ENCODE results near the gene UGT2A1. TPM values are rescaled to one million over a fixed set of nuclear protein-coding genes. Genes with fewer than 3 reads are reported as not detected.

The UGT2A1 gene
- total RNA-seq, 6 experiments from 2014 or later = 0.24 to 23.9 (median 1.3) TPM

DNA sequence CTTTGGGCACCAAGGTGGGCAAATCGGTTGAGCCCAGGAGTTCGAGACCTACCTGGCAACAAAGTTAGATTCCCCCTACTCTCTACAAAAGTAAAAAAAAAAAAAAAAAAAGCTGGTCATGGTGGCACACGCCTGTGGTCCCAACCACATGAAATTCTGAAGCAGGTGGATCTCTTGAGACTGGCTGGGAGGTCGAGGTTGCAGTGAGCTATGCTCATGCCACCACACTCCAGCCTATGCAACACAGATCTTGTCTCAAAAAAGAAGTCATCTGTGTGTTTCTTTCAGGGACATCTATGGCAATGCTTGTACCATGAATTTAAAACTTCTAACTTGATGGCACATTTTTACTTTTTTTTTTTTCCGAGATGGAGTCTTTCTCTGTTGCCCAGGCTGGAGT lies 68.9 kb downstream of the UGT2A1 start:
- no peaks in the 10 kb centered on the region for H3K27me3 ChIP-seq
- peak in 2 of 4 donors; percentile 24 to 25 for ATAC-seq
- TF ChIP-seq, protein P1, sequence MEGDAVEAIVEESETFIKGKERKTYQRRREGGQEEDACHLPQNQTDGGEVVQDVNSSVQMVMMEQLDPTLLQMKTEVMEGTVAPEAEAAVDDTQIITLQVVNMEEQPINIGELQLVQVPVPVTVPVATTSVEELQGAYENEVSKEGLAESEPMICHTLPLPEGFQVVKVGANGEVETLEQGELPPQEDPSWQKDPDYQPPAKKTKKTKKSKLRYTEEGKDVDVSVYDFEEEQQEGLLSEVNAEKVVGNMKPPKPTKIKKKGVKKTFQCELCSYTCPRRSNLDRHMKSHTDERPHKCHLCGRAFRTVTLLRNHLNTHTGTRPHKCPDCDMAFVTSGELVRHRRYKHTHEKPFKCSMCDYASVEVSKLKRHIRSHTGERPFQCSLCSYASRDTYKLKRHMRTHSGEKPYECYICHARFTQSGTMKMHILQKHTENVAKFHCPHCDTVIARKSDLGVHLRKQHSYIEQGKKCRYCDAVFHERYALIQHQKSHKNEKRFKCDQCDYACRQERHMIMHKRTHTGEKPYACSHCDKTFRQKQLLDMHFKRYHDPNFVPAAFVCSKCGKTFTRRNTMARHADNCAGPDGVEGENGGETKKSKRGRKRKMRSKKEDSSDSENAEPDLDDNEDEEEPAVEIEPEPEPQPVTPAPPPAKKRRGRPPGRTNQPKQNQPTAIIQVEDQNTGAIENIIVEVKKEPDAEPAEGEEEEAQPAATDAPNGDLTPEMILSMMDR (IDR thresholded peaks at IDR 0.05) = no peak
- TF ChIP-seq POLR2A (IDR thresholded peaks at IDR 0.05) = no peak
- 69% methylated on average over 5 of the region's 5 CpGs for WGBS (ENCODE audit: insufficient coverage, low coverage, low lambda C conversion rate, missing lambda C conversion rate)
- DNase-seq = no peak
- no peaks in the 10 kb centered on the region for H3K36me3 ChIP-seq
- no peaks in the 10 kb centered on the region for H3K9me3 ChIP-seq
- no peak overlapping the region for H3K4me3 ChIP-seq
- intact Hi-C loops (cut with DNase I) = no loop called here
- peak overlapping the region in 2 of 3 donors; percentile 67 to 82 for H3K27ac ChIP-seq
- peaks cover 0 to 20% (median 0%) of the 10 kb centered on the region in 4 donors for H3K4me1 ChIP-seq

DNA sequence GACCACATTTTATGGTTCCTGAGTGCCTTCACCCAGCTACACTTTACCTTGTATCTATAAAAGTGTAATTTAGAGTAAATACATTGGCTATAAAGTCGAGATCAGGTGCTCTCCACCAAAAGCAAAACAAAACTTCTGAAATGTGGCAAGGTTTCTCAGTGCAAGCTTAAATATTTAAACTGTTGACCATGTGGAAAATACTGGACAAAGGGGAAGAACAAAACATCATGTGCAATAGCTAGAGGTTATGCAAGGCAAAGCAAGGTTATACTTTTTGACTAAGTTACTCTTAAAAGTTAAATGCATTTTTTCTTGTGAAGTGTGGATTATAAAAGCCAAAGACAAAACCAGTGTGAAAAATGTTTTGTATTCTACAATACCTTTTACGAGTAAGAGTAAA lies 69.5 kb downstream of the UGT2A1 start:
- DNase-seq (no peak), ATAC-seq (peak; percentile 84 to 92 (median 88))
- TF ChIP-seq POLR2A (IDR thresholded peaks at IDR 0.05) = no peak
- TF ChIP-seq, protein P1 (IDR thresholded peaks at IDR 0.05) = no peak
- Histone ChIP-seq H3K27ac (peak overlapping the region in 2 of 3 donors; percentile 67 to 82), H3K4me1 (peaks cover 0 to 20% (median 0%) of the 10 kb centered on the region in 4 donors), H3K27me3 (no peaks in the 10 kb centered on the region), H3K36me3 (no peaks in the 10 kb centered on the region), H3K4me3 (no peak overlapping the region), H3K9me3 (no peaks in the 10 kb centered on the region)
- intact Hi-C loops (cut with DNase I) = no loop called here
- WGBS (ENCODE audit: insufficient coverage, low coverage, low lambda C conversion rate, missing lambda C conversion rate) = 42% methylated on average over 2 of the region's 2 CpGs

DNA sequence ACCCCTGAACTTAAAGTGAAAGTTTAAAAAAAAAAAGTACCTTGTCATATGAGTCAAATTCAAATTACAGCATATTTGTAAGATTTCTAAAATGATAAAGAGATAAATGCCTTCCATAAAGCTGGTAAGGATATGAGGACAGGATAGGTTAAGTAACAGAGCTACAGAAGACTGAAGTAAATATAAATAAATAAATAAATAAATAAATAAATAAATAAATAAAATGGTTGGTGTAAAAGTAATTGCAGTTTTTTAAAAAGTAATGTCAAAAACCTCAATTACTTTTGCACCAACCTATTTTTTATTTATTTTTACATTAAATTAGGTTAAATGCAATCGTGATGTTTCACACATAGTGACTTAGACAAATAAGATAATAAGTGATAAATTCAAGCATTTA lies 75.8 kb downstream of the UGT2A1 start:
- H3K9me3 ChIP-seq = no peaks in the 10 kb centered on the region

DNA sequence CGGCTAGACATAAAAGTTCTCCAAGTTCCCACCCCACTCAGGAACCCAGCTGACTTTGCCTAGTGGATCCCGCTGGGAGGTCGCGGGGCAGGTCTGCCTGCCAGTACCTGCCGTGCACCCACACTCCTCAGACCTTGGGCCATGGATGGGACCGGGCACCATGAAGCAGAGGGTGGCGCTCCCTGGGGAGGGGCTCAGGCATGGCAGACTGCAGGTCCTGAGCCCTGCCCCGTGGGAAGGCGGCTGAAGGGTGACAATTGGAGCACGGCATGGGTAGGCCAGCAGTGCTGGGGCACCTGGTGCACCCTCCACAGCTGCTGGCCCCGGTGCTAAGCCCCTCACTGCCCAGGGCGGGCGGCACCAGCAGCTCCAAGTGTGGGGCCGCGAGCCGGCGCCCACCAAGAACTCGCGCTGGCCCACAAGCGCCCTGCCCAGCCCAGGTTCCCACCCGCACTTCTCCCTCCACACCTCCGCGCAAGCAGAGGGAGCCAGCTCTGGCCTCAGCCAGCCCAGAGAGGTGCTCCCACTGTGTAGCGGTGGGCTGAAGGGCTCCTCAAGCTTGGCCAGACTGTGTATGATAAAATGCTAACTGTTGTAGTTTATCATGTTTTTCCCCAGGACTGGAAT lies 76.7 kb downstream of the UGT2A1 start:
- H3K4me3 ChIP-seq = no peak overlapping the region
- intact Hi-C loops (cut with DNase I) = no loop called here
- no peak overlapping the region for H3K27ac ChIP-seq
- WGBS (ENCODE audit: insufficient coverage, low coverage, low lambda C conversion rate, missing lambda C conversion rate) = 100% methylated on average over 2 of the region's 24 CpGs
- no peaks in the 10 kb centered on the region for H3K27me3 ChIP-seq
- H3K9me3 ChIP-seq = no peaks in the 10 kb centered on the region
- no peak for DNase-seq
- peak in 1 of 4 donors; percentile 43 for ATAC-seq
- no peaks in the 10 kb centered on the region for H3K36me3 ChIP-seq
- TF ChIP-seq, protein P1 (IDR thresholded peaks at IDR 0.05) = no peak
- no peak for TF ChIP-seq POLR2A (IDR thresholded peaks at IDR 0.05)
- H3K4me1 ChIP-seq = no peaks in the 10 kb centered on the region

More for the DNA sequence above, 75.8 kb downstream of the UGT2A1 start:
- no peak for DNase-seq
- TF ChIP-seq, protein P1 (IDR thresholded peaks at IDR 0.05) = no peak
- TF ChIP-seq POLR2A (IDR thresholded peaks at IDR 0.05) = no peak
- Histone ChIP-seq H3K36me3 (no peaks in the 10 kb centered on the region), H3K4me3 (no peak overlapping the region), H3K27me3 (no peaks in the 10 kb centered on the region), H3K27ac (no peak overlapping the region), H3K4me1 (no peaks in the 10 kb centered on the region)
- ATAC-seq = no peak
- intact Hi-C loops (cut with DNase I) = no loop called here
- 78% methylated on average over 1 of the region's 1 CpG for WGBS (ENCODE audit: insufficient coverage, low coverage, low lambda C conversion rate, missing lambda C conversion rate)
